NOMO-1 (cell line): ENCODE measurements around the gene CPSF7.
"Not testable (repeated sequence)": the region's sequence is repeated elsewhere in the genome, so short reads cannot be mapped to it uniquely, and the experiment has no call there.

Source experiments
- DNase-seq, 2 experiments: peaks; one replicate each; lab custom pipeline; 2025; ENCODE audit not compliant: unreplicated experiment in 2 of 2; lab: John Stamatoyannopoulos, UW

Gene CPSF7, protein sequence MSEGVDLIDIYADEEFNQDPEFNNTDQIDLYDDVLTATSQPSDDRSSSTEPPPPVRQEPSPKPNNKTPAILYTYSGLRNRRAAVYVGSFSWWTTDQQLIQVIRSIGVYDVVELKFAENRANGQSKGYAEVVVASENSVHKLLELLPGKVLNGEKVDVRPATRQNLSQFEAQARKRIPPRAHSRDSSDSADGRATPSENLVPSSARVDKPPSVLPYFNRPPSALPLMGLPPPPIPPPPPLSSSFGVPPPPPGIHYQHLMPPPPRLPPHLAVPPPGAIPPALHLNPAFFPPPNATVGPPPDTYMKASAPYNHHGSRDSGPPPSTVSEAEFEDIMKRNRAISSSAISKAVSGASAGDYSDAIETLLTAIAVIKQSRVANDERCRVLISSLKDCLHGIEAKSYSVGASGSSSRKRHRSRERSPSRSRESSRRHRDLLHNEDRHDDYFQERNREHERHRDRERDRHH

DNA sequence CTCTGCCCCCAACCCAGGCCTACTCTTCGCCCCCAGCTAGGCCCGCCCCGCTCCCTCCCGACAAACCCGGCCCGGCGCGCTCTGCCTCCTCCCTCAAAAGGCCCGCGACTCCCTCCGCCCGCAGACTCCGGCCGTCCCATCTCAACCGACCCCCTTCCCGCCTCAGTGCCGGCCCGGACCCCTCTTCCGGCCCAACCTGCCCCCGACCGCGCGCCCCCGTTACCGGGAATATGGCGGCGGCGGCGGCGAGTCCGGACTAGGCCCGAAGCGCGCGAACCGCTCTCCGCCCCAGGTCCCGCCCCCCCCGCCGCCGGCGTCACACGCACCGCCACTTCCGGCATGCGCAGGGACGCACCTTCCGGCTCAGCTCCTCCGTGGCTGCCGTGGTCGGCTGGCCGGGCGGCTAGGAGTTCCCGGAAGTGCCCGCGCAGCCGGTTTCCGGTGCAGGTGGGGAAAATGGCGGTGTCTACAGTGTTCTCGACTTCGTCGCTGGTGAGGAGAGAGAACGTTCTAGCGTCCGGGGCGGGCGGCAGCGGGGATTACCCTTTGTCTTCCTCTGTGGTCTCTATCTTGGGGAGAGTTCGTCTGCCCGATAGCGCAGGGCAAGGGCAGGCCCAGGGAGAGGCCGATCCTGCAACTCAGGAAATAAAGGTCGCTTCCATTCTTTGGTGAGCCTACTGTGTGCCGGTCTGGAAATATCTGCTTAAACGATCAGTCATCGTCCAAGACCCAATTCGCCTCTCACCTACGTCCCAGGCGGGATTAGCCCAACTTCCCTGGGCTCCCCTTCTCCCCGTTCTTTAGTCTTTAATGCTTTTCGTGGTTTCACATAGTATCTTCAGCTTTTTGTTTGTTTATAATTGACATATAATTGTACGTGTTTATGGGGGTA is at the start of gene CPSF7, which contains the start of gene SDHAF2:
Gene CPSF7 (minus strand): TSS at position 285 of the 892 bp plus-strand sequence. CDS start 740 bp downstream, outside the sequence.
Gene SDHAF2 (plus strand): TSS at position 434 of the 892 bp plus-strand sequence. CDS start 23 bp downstream, at position 457.
- peak; percentile 88 to 94 for DNase-seq

DNA sequence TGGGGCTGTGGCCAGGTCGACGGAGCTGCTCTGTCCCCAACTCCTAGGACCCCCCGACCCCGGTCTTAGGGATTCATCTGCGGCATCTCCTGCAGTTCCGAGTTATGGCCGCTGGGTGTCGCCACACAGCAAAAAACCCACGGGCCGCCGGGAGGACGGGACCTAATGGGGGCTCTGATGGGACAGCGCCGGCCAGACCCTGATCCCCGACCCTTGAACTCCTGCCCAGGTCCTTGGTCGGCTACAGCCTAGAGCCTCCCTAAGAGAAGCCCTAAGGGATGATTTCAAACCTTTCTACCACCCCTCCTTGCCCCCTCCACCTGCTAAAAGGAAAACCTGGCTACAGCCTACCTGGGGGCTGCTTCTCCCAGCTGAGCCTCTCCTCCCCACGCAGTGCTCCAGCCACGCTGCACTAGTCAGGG is 48.0 kb upstream of the CPSF7 start:
- peak in 1 of 2 experiments; percentile 28 for DNase-seq

DNA sequence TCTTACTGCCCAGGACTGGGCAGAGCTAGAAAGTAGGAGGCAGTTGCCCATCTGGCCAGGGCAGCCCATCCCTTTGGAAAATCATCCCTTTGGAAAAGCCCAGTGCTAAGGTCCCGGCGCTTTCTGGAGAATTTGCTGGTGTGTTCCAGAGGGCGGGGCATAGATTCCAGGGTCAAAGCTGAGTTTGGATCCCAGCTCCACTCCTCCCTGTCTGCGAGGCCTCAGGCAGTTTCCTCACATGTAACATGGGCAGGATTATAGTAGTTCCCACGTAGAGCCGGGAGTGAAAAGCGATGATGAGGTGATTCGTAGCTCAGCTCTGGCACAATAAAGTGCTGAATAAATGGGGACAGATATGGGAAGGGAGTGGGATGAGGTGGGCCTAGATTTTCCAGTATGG is 47.4 kb upstream of the CPSF7 start:
- no peak for DNase-seq

DNA sequence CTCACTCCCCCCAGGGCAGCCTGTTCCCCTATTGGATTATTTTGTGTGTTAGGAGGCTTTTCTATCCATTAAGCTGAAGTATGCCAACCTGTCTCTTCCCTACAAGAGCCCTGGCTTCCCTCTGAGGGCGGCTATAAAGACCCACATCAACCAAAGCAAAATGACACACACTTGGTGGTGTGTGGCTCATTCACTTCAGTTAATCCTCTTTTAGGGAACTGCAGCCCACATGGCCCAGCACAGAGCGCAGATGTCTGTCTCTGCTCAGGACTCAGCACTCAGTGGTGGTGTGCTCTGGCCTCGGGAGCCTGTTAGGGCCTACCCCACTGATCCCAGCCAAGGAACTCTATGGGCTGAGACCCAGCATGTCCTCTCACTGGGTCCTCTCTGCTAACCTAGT is 46.6 kb upstream of the CPSF7 start:
- DNase-seq: no peak

DNA sequence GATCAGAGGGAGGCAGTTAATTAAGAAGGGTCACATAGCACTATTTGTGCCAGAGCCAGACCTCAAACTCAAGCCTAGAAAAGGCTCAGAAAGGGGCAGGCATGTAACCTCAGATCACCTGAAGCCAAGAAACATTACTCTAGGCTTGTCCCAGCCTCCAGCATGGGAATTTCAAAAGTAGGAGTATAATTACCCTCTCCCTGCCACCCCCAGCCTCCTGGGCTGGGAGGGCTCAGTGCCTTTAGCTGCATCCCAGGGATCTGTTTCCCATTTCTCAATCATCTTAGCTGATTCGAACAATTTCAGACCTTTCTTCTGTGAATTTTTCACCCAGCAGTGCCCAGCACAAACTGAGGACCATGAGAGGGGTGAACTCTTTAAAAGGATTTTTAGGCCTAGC is 45.7 kb upstream of the CPSF7 start:
- no peak for DNase-seq

DNA sequence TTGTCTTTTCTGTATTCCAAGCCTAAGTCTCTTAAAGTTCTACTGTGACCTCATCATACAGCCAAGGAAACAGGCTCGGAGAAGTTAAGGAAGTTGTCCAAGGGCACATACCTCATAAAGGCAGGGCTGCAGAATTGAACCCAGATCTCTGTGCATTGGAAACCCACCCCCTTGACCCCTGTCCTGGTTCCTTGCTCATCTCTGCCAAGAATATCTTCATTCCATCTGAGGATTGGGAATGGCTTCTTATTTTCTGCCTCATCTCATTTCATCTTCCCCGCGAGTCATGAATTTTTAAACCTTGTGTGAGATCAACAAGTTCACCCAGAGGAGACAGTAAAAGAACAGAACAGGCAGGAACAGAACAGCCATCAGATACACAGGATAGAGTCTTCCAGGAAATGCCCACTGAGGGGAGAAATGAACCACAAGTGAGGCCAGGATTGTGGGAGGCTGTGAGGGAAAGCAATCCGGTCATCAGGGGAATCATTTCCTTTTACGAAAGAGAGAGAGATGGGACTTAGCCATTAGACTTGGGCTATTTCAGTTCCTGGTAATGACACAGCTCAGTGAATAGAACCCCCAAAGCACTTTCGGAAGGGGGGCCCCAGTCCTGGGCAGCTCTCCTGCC is 44.4 kb upstream of the CPSF7 start:
- no peak for DNase-seq

DNA sequence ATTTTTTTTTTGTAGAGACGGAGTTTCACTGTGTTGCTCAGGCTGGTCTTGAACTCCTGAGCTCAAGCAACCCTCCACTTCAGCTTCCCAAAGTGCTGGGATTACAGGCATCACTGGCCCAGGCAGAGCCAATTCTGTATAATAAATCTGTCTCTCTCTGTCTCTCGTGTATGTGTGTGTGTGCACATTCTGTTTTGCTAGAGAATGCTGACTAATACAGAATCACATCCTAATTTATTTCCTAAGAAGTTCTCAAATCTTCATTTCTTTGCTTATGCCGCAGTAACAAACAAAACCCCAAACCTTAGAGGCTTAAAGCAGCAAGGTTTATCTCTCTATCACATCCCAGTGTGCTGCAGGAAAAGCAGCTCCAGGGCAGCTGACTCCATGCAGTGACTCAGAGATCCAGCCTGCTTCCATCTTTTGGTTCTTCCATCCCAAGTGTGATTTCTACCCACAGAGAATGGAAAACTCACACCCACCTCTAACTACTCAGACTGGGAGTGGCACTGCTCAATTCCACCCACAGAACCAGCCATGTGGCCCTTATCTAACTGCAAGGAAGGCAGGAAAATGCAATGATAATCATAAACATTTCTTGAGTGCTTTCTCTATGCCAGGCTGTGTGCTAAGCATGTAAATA is 43.7 kb upstream of the CPSF7 start:
- DNase-seq: no peak

DNA sequence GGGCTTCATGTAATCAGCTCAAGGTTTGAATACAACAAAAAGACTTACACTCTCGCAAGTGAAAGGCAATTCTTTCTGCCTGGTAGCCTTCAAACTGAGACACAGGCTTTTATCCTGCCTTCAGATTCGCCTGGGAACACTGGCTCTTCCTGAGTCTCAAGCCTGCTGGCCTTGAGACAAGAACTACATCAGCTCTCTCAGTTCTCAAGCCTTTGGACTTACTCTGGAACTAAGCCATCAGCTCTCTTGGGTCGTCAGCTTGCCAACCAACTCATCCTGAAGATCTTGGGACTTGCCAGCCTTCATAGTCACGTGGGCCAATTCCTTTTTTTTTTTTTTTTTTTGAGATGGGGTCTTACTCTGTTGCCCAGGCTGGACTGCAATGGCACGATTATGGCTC is 43.1 kb upstream of the CPSF7 start:
- no peak for DNase-seq

DNA sequence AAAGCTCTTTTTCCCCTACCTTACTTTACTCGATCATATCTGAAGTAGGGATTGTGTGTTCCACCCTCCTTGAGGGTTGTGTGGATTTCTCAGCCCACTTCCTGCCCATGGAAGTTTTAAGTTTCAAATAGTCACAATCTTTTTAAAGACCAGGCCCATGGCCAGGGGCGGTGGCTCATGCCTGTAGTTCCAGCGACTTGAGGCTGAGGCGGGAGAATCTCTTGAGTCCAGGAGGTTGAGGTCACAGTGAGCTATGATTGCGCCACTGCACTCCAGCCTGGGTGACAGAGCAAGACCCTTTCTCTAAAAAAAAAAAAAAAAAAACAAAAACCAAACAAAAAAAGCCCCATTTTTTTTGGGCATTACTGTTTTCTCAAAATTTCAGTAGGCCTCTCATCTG is 42.5 kb upstream of the CPSF7 start:
- no peak for DNase-seq

DNA sequence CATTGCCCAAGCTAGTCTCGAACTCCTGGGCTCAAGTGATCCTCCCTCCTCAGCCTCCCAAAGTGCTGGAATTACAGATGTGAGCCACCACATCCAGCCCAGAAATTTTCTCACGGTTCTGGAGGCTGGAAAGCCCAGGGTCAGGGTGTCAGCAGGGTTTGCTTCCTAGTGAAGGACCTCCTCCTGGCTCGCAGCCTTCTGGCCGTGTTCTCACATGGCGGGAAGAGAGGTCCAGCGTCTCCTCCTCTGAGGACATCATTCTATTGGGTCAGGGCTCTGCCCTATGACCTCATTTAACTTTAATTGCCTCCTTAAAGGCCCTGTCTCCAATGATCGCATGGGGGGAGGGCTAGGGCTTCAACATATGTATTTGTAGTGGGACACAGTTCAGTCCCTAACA is 38.2 kb upstream of the CPSF7 start:
- no peak for DNase-seq

DNA sequence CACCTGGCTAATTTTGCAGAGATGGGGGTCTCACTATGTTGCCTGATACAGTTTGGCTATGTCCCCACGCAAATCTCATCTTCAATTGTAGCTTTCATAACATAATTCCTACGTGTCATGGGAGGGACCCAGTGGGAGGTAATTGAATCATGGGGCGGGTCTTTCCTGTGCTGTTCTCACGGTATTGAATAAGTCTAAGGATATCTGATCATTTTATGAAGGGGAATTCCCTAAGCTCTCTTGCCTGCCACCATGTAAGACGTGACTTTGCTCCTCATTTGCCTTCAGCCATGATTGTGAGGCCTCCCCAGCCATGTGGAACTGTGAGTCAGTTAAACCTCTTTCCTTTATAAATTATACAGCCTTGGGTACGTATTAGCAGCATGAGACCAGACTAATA is 37.8 kb upstream of the CPSF7 start:
- not testable (repeated sequence) for DNase-seq

DNA sequence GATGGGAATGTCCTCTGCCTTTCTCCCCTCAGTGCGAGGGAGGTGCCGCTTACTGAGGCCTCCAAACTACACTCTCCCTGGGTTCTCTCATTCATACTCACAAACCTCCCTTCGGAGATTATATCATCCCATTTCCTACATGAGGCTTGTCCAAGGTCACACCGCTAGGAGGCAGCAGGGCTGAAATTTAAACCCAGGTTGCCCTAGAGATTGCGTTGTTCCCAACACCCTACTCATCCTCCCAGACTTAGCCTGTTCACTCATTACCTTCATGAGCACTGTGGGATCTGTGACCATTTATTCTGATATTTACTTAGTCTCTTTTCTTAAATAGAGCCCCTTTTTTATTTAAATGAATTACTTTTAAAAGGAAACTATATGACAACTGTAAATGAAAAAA is 31.2 kb upstream of the CPSF7 start:
- DNase-seq: no peak

DNA sequence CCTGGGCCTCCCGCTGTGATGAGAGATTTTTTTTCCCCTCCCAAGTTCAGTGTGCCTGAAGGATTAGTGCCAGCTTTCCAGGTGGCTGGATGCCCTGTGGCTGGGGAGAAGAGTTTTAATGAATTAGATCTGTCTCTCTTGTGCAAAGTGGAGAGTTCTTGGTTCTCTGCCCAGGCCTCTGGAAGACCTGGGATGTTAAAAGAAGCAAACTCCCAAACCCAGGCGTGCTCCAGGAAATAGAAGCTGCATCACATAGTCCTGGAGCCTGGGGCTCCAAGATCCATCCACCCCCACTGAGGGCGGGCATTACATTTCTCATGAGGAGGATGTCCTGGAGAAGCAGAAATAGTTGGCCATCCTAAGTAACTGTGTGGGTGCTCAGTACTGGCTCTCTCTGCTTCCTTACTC is 30.7 kb upstream of the CPSF7 start:
- no peak for DNase-seq

DNA sequence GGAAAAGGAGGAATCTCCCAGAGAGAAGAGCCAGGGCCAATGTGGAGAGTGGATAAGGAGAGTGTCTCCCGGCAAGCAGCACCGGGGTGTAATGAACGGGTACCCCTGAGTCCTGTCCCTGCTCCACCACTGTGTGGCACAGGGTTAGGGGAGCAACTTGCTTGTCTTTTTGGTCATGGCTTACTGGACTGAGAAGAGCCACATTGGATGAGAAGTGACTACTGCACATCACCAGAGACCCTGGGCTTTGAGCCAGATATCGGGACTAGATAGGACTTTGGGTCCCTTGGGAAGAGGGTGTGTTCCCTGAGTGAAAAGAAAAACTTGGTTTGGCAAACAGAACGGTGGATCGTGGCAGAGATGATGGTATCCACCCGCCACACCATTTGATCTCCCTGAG is 24.7 kb upstream of the CPSF7 start:
- DNase-seq: no peak

DNA sequence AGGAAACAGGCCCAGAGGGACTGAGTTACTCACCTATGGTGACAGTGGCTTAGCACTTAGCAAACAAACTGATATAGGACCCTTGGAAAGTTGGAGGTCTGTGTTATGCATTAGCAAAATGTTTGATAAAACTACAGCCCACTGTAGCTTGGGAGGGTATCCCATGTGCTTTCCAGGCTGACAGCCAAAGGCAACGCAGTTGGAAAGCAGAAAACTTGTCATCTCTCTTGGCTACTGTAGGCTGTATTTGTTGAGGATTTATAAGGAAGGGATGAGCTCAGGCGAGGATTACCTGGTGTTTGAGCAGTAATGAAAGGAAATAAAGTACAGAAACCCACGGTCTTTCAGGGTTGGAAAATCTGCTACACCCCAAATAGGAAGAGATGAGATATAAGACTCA is 23.9 kb upstream of the CPSF7 start:
- no peak for DNase-seq

DNA sequence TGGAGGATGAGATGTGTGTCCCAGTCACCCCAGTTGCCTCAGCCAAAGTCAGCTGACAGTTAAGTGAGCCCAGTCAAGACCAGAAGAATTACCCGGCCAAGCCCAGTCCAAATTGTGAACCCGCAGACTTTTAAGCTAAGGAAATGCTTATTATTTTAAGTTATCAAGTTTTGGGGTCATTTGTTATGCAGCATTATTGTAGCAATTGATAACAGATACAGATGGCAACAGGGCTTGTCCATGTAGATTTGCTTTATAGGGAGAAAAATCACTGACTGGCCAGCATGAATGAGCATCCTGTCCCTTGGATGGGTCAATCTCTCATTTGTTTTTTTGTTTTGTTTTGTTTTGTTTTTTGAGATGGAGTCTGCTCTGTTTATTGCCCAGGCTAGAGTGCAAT is 23.1 kb upstream of the CPSF7 start:
- DNase-seq: no peak

DNA sequence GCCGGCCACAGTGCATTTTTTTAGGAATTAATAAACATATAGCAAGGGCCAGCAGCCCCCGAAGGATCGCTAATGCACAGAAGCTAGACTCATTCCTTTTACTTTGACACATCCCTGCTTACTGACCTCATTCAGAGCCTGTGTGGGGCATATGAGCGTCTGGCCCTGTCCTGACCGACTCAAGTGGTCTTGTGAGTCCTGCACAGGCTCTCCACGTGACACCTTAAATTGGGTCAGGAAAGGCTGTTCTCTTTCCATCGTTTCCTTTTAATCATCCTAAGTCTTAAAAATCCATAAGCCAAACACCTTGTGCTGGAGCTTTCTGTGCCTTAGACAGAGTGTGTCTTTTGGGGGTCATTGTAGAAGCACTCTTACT is 18.8 kb upstream of the CPSF7 start:
- no peak for DNase-seq

DNA sequence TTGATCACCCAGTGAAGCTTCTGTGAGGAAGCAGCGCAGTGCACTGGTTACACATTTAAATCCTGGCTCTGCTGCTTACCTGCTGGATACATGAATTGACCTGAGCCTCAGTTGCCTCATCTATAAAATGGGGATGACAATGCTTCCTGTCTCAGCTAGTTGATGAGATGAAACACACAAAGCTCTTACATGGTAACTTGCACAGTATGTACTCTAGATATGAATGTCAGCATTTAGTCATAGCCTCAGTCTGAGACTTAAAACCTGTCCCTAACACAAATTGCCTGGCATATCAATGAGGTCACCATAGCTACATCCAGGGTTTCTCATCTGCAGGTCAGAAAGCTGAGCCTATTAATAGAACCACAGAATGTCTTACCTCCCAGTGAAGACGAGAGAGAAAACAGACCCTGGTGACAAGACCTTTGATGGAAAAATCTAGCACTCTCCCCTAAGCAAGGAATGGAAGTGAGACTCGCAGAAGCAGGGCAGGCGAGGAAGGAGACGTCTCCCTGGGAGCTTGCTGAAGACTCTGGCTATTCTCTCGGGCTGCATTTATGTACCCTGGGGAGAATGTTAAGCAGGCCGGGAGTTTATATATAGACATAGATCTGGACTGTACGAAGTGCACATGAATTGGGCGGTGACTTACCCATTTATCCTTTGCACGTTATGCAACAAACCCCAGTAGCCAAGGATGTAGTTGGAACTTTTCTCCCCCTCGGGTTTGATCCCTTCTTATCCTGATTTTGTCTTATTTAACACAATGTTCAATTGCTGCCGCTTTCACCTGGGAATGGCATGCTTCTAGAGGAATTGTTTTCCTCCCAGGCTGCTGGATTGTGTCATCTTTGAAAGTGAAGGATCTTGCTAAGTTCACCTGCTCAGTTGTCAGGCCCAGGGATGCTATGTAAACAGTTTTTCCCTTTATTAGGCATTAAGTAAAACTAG is 18.1 kb upstream of the CPSF7 start:
- no peak for DNase-seq

DNA sequence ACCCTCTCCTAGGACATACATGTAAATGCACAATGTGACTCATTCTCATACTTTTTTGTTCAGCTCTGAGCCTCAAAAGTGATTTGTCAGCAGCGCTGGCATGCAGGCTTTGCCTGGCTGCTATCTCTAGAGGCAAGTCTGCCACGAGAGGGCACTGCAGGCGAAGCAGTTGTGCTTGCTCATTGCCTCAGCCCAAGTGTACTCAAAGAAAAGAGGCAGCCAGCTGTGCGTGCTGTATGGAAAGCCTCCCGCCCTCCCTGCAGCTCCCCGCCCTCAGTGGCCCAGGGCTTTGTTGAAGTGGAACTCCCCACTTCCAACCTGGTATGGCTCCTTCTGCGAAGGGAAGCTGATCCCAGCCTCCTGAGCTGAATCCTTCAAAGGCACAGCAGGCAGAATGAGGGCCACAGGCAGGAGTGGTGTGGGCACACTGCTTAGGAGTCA is 16.5 kb upstream of the CPSF7 start:
- peak; percentile 2 to 12 for DNase-seq

DNA sequence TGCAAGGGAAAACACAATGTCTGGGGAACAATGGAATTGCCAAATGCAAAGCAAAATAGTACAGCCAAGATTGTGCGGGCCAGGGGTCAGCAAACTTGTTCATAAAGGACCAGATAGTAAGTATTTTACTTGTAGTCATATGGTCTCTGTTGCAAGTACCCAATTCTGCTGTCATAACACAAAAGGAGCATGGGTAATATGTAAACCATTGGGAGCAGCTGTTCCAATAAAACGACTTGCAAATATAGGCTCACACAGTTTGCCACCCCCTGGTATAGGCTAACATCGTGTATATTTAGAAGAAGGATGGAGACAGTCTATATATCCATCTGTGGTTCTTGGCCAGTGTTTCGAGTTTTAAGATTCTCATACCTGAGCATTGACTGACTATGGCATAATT is 15.7 kb upstream of the CPSF7 start:
- DNase-seq: no peak
